Motor neuron (in vitro differentiated cells): ENCODE results near the gene MPP4. TPM values are rescaled to one million over a fixed set of nuclear protein-coding genes. Genes with fewer than 3 reads are reported as not detected.

ENCODE experiments used
- ATAC-seq, 8 experiments: fragments of 200-7000 bp; cut with Tn5 transposase; replicated peaks in 6 of 8; 2 replicates each; pipeline ENCODE4 v1.8.0; 2021; ENCODE audit warnings: mild to moderate bottlenecking in 8 of 8, moderate library complexity in 8 of 8
- H3K27ac ChIP-seq, 2 donors: fragments of 250-450 bp; sonication (Bioruptor Pico); 2 replicates each; pipeline ENCODE4 v1.9.0; 2021; ENCODE audit warnings: antibody characterized with exemption in 2 of 2, mild to moderate bottlenecking in 2 of 2, moderate library complexity in 1 of 2
- H3K4me1 ChIP-seq, 2 donors: fragments of 250-450 bp; sonication (Bioruptor Pico); replicated peaks in 1 of 2; 2 replicates each; pipeline ENCODE4 v1.6.1; 2021; ENCODE audit warnings: antibody characterized with exemption in 2 of 2, mild to moderate bottlenecking in 2 of 2, moderate library complexity in 1 of 2
- H3K4me3 ChIP-seq, 5 donors: fragments of 250-450 bp; sonication (Bioruptor Pico); 2 replicates each; pipeline ENCODE4 v1.9.0; 2021; ENCODE audit warnings: antibody characterized with exemption in 5 of 5, mild to moderate bottlenecking in 5 of 5, moderate library complexity in 4 of 5
- WGBS, 10 experiments: fragments of 450-650 bp; shearing (Covaris generic); methylation state at CpG; one replicate each; pipeline ENCODE4 v1.0.0; 2022; 5-methylcytosine and 5-hydroxymethylcytosine counted together
- in situ Hi-C, 9 experiments: fragments of 400-800 bp; cut with MboI; loops; one replicate each; pipeline ENCODE4 v1.15.0; 2021; ENCODE audit warnings: low sequenced_read_pairs in 9 of 9, low pct_unique_long_range_greater_than_20kb in 2 of 9; ENCODE audit not compliant: unreplicated experiment in 9 of 9
- total RNA-seq, 8 experiments: library from RNA; unstranded; fragments of 300-600 nt; gene quantifications; 2 replicates each; pipeline versions ENCODE4 v1.2.3 to v1.2.4, GENCODE V29; 2022

The MPP4 gene
- total RNA-seq, 8 experiments from 2014 or later: 0.08 to 1.4 (median 0.33) TPM; not detected in 2

GRCh38 chr2:201600906-201601305 is 97.5 kb downstream of the MPP4 start:
- in situ Hi-C loops: no loop called here
- Histone ChIP-seq H3K4me3 (no peak overlapping the region), H3K4me1 (no peaks in the 10 kb centered on the region), H3K27ac (no peak overlapping the region)
- ATAC-seq: no peak
- WGBS, 10 experiments: 73 to 100% (median 85%) methylated on average over 1 to 3 of the region's 3 CpGs; no CpG with 5 or more reads in 2 of the 10 experiments

GRCh38 chr2:201597397-201597796 is 101.0 kb downstream of the MPP4 start:
- 35 to 100% (median 65%) methylated on average over 3 to 8 of the region's 8 CpGs for WGBS, 10 experiments
- in situ Hi-C loops: no loop called here
- no peak for ATAC-seq
- H3K4me3 ChIP-seq: no peak overlapping the region
- H3K27ac ChIP-seq: no peak overlapping the region
- H3K4me1 ChIP-seq: no peaks in the 10 kb centered on the region

Other genes with a start within 250 kb of the MPP4 start
- 10 to 100 TPM in 7 of 8 experiments, 1 to 10 TPM in 1; 8.3 to 58.5 (median 17.8) TPM for gene TRAK2, start 247.2 kb downstream of the MPP4 start, total RNA-seq
- 10 to 100 TPM; 24.1 to 77.9 (median 35.6) TPM for gene STRADB, start 246.9 kb downstream of the MPP4 start, total RNA-seq
- gene TMEM237, start 55.1 kb downstream of the MPP4 start, total RNA-seq: 10 to 100 TPM; 14.8 to 44.9 (median 24.4) TPM
- gene ALS2, start 82.3 kb upstream of the MPP4 start, total RNA-seq: 10 to 100 TPM; 17.3 to 32.9 (median 21.8) TPM
- 1 to 10 TPM in 1 of 8 experiments, under 1 TPM in 7; 0.05 to 2.3 (median 0.24) TPM for gene CDK15, start 107.9 kb upstream of the MPP4 start, total RNA-seq